ENCODE measurements around the gene MAD1L1.

MAD1L1 gene

GRCh38 chr7:1813394-1814088, 419.2 kb downstream of the MAD1L1 start:
- no peak for DNase-seq

GRCh38 chr7:1812509-1813393, 420.0 kb downstream of the MAD1L1 start:
- no peak for DNase-seq

- no peak for DNase-seq
Measured at GRCh38 chr7:1811850-1812508, 420.8 kb downstream of the MAD1L1 start.

GRCh38 chr7:1810961-1811849, 421.5 kb downstream of the MAD1L1 start:
- DNase-seq = peak in 3 of 56 donors; percentile 18 to 56 (median 19)

GRCh38 chr7:1810521-1810920, 422.2 kb downstream of the MAD1L1 start:
- no peak for DNase-seq

GRCh38 chr7:1809601-1810258, 423.0 kb downstream of the MAD1L1 start:
- DNase-seq = no peak

GRCh38 chr7:1809070-1809469, 423.7 kb downstream of the MAD1L1 start:
- DNase-seq = no peak

GRCh38 chr7:1807821-1808600, 424.7 kb downstream of the MAD1L1 start:
- no peak for DNase-seq

- no peak for DNase-seq
Measured at GRCh38 chr7:1806354-1806753, 426.4 kb downstream of the MAD1L1 start.

GRCh38 chr7:1804310-1804709, 428.4 kb downstream of the MAD1L1 start:
- DNase-seq = no peak

GRCh38 chr7:1802899-1803298, 429.8 kb downstream of the MAD1L1 start:
- no peak for DNase-seq

GRCh38 chr7:1800902-1801301, 431.8 kb downstream of the MAD1L1 start:
- DNase-seq = no peak

- DNase-seq = no peak
Measured at GRCh38 chr7:1798191-1798590, 434.6 kb downstream of the MAD1L1 start.

GRCh38 chr7:1794888-1795542, 437.7 kb downstream of the MAD1L1 start:
- no peak for DNase-seq

GRCh38 chr7:1787681-1788235, 445.0 kb downstream of the MAD1L1 start:
- no peak for DNase-seq

GRCh38 chr7:1787241-1787640, 445.5 kb downstream of the MAD1L1 start:
- no peak for DNase-seq

GRCh38 chr7:1785839-1786238, 446.9 kb downstream of the MAD1L1 start:
- no peak for DNase-seq

GRCh38 chr7:1781369-1781768, 451.4 kb downstream of the MAD1L1 start:
- DNase-seq = no peak

GRCh38 chr7:1779445-1779844, 453.3 kb downstream of the MAD1L1 start:
- DNase-seq = no peak
